Mucosa of stomach (tissue), 1 donor: ENCODE results near the gene PITRM1.

Source experiments
- H3K27me3 ChIP-seq: one replicate; pipeline ENCODE4 v1.7.0; 2013; ENCODE audit warnings: mild to moderate bottlenecking, low read length; ENCODE audit not compliant: control insufficient read depth, insufficient read depth
- H3K36me3 ChIP-seq: one replicate; pipeline ENCODE4 v1.7.0; 2013; ENCODE audit warnings: low read length; ENCODE audit not compliant: control insufficient read depth, insufficient read depth
- H3K4me1 ChIP-seq: one replicate; pipeline ENCODE4 v1.7.0; 2013; ENCODE audit warnings: mild to moderate bottlenecking, low read length; ENCODE audit not compliant: control insufficient read depth, insufficient read depth
- H3K4me3 ChIP-seq: one replicate; pipeline ENCODE4 v1.7.0; 2013; ENCODE audit warnings: low read length
- H3K9ac ChIP-seq: one replicate; pipeline ENCODE4 v1.7.0; 2013; ENCODE audit warnings: mild to moderate bottlenecking, low read length, moderate library complexity
- H3K9me3 ChIP-seq: one replicate; pipeline ENCODE4 v1.7.0; 2013; ENCODE audit warnings: mild to moderate bottlenecking, low read length, moderate library complexity; ENCODE audit not compliant: control insufficient read depth
- donor health status: Pancreatic carcinoma.

PITRM1 gene

GRCh38 chr10:3154666-3155065, 17.9 kb downstream of the PITRM1 start:
- Histone ChIP-seq H3K9ac (no peak overlapping the region), H3K4me1 (no peaks in the 10 kb centered on the region), H3K36me3 (no peaks in the 10 kb centered on the region), H3K27me3 (no peaks in the 10 kb centered on the region), H3K9me3 (no peaks in the 10 kb centered on the region), H3K4me3 (no peak overlapping the region)

- no peaks in the 10 kb centered on the region for H3K4me1 ChIP-seq
- H3K9ac ChIP-seq: no peak overlapping the region
- H3K4me3 ChIP-seq: no peak overlapping the region
- H3K27me3 ChIP-seq: no peaks in the 10 kb centered on the region
- no peaks in the 10 kb centered on the region for H3K9me3 ChIP-seq
- H3K36me3 ChIP-seq: no peaks in the 10 kb centered on the region
These were observed 20.0 kb downstream of the PITRM1 start for GRCh38 chr10:3152566-3152935.

GRCh38 chr10:3151889-3152565, 20.6 kb downstream of the PITRM1 start:
- Histone ChIP-seq H3K4me3 (no peak overlapping the region), H3K27me3 (no peaks in the 10 kb centered on the region), H3K4me1 (no peaks in the 10 kb centered on the region), H3K9ac (no peak overlapping the region), H3K36me3 (no peaks in the 10 kb centered on the region), H3K9me3 (no peaks in the 10 kb centered on the region)

GRCh38 chr10:3150961-3151360, 21.6 kb downstream of the PITRM1 start:
- H3K27me3 ChIP-seq: no peaks in the 10 kb centered on the region
- H3K4me1 ChIP-seq: no peaks in the 10 kb centered on the region
- no peak overlapping the region for H3K9ac ChIP-seq
- no peaks in the 10 kb centered on the region for H3K36me3 ChIP-seq
- no peaks in the 10 kb centered on the region for H3K9me3 ChIP-seq
- H3K4me3 ChIP-seq: no peak overlapping the region

GRCh38 chr10:3150366-3150765, 22.2 kb downstream of the PITRM1 start:
- Histone ChIP-seq H3K9me3 (no peaks in the 10 kb centered on the region), H3K4me3 (no peak overlapping the region), H3K4me1 (no peaks in the 10 kb centered on the region), H3K9ac (no peak overlapping the region), H3K27me3 (no peaks in the 10 kb centered on the region), H3K36me3 (no peaks in the 10 kb centered on the region)

- no peaks in the 10 kb centered on the region for H3K27me3 ChIP-seq
- H3K9ac ChIP-seq: no peak overlapping the region
- no peaks in the 10 kb centered on the region for H3K4me1 ChIP-seq
- H3K36me3 ChIP-seq: no peaks in the 10 kb centered on the region
- H3K9me3 ChIP-seq: no peaks in the 10 kb centered on the region
- no peak overlapping the region for H3K4me3 ChIP-seq
These were observed 22.7 kb downstream of the PITRM1 start for GRCh38 chr10:3149918-3150317.

- H3K4me1 ChIP-seq: no peaks in the 10 kb centered on the region
- H3K4me3 ChIP-seq: no peak overlapping the region
- H3K9me3 ChIP-seq: no peaks in the 10 kb centered on the region
- no peaks in the 10 kb centered on the region for H3K36me3 ChIP-seq
- H3K27me3 ChIP-seq: no peaks in the 10 kb centered on the region
- H3K9ac ChIP-seq: no peak overlapping the region
These were observed 23.6 kb downstream of the PITRM1 start for GRCh38 chr10:3148994-3149393.

GRCh38 chr10:3148041-3148440, 24.5 kb downstream of the PITRM1 start:
- H3K9me3 ChIP-seq: no peaks in the 10 kb centered on the region

GRCh38 chr10:3147117-3147820, 25.3 kb downstream of the PITRM1 start:
- Histone ChIP-seq H3K4me3 (no peak overlapping the region), H3K27me3 (no peaks in the 10 kb centered on the region), H3K36me3 (no peaks in the 10 kb centered on the region), H3K4me1 (no peaks in the 10 kb centered on the region), H3K9me3 (no peaks in the 10 kb centered on the region), H3K9ac (no peak overlapping the region)

More at GRCh38 chr10:3148041-3148440, 24.5 kb downstream of the PITRM1 start:
- H3K4me1 ChIP-seq: no peaks in the 10 kb centered on the region
- no peaks in the 10 kb centered on the region for H3K36me3 ChIP-seq
- H3K27me3 ChIP-seq: no peaks in the 10 kb centered on the region
- no peak overlapping the region for H3K4me3 ChIP-seq
- no peak overlapping the region for H3K9ac ChIP-seq

GRCh38 chr10:3146289-3146688, 26.3 kb downstream of the PITRM1 start:
- Histone ChIP-seq H3K9ac (no peak overlapping the region), H3K9me3 (no peaks in the 10 kb centered on the region), H3K36me3 (no peaks in the 10 kb centered on the region), H3K4me3 (no peak overlapping the region), H3K4me1 (no peaks in the 10 kb centered on the region), H3K27me3 (no peaks in the 10 kb centered on the region)

GRCh38 chr10:3145366-3145765, 27.2 kb downstream of the PITRM1 start:
- H3K27me3 ChIP-seq: no peaks in the 10 kb centered on the region
- no peak overlapping the region for H3K9ac ChIP-seq
- H3K4me3 ChIP-seq: no peak overlapping the region
- H3K4me1 ChIP-seq: no peaks in the 10 kb centered on the region
- no peaks in the 10 kb centered on the region for H3K36me3 ChIP-seq
- H3K9me3 ChIP-seq: no peaks in the 10 kb centered on the region

GRCh38 chr10:3143791-3144434, 28.7 kb downstream of the PITRM1 start:
- Histone ChIP-seq H3K27me3 (no peaks in the 10 kb centered on the region), H3K4me1 (no peaks in the 10 kb centered on the region), H3K9ac (no peak overlapping the region), H3K4me3 (no peak overlapping the region), H3K36me3 (no peaks in the 10 kb centered on the region), H3K9me3 (no peaks in the 10 kb centered on the region)
